Gastrocnemius medialis (tissue), 4 donors: ENCODE measurements around the gene ANTXR2. TPM values are rescaled to one million over a fixed set of nuclear protein-coding genes. Genes with fewer than 3 reads are reported as not detected.

ENCODE experiments used
- ATAC-seq, 2 donors: fragments of 150-250 bp; one replicate each; pipeline ENCODE4 v1.9.1; 2016
- DNase-seq, 2 donors: peaks; one replicate each; pipeline ENCODE4 v3.0.0-alpha.2; 2019
- H3K27ac ChIP-seq, 4 donors: fragments of 200-600 bp; sonication (generic); 1 replicate in 1 of 4; 2 replicates in 3 of 4; pipeline ENCODE4 v1.5.1; 2016 to 2018; ENCODE audit warnings: mild to moderate bottlenecking in 2 of 4, moderate library complexity in 1 of 4
- H3K27me3 ChIP-seq, 3 donors: fragments of 200-600 bp; sonication (generic) in 2 of 3; 1 replicate in 1 of 3; 2 replicates in 2 of 3; pipeline versions ENCODE4 v1.5.1 to v1.6.0; 2016 to 2019; ENCODE audit warnings: mild to moderate bottlenecking in 1 of 3, moderate library complexity in 1 of 3
- H3K36me3 ChIP-seq, 2 donors: fragments of 200-600 bp; sonication (generic) in 1 of 2; one replicate each; pipeline ENCODE4 v1.5.1; 2017 to 2018
- H3K4me1 ChIP-seq, 2 donors: fragments of 200-600 bp; sonication (generic) in 1 of 2; one replicate each; pipeline ENCODE4 v1.5.1; 2016 to 2017; ENCODE audit warnings: mild to moderate bottlenecking in 2 of 2
- H3K4me3 ChIP-seq, 4 donors: fragments of 200-600 bp; sonication (generic) in 3 of 4; 1 replicate in 1 of 4; 2 replicates in 3 of 4; pipeline ENCODE4 v1.5.1; 2016 to 2019; ENCODE audit warnings: mild to moderate bottlenecking in 2 of 4
- H3K9me3 ChIP-seq, 3 donors: fragments of 200-600 bp; sonication (generic) in 2 of 3; 1 replicate in 1 of 3; 2 replicates in 2 of 3; pipeline ENCODE4 v1.5.1; 2016 to 2019
- POLR2A ChIP-seq, 2 donors: fragments of 450-650 bp; IDR thresholded peaks; one replicate each; pipeline ENCODE4 v1.6.1; 2017; ENCODE audit warnings: antibody characterized with exemption in 2 of 2, mild to moderate bottlenecking in 2 of 2, moderate library complexity in 2 of 2
- in situ Hi-C, 4 donors: fragments of 200-750 bp; cut with MboI; loops; one replicate each; pipeline versions ENCODE4 v1.15.0 to v1.8.0; 2017; ENCODE audit warnings: low sequenced_read_pairs in 4 of 4
- intact Hi-C: fragments of 100-400 bp; cut with DNase I; formaldehyde crosslinking; loops from one replicate; pipeline ENCODE4 v1.15.1; 2023; ENCODE audit warnings: low total_unique reads
- total RNA-seq, 4 donors: library from RNA; depleted of rRNA; stranded (reverse); fragments of >200 nt; gene quantifications; one replicate each; pipeline versions ENCODE4 v1.1.0 to v1.2.3, GENCODE V29; 2016
- TF ChIP-seq, protein P1 (sequence below), 5 experiments: fragments of 450-650 bp in 3 of 5; fragments of 200-600 bp in 2 of 5; sonication (generic) in 2 of 5; IDR thresholded peaks in 4 of 5; conservative IDR thresholded peaks in 1 of 5; 1 replicate in 4 of 5; 2 replicates in 1 of 5; pipeline ENCODE4 v1.5.1; 2016 to 2019; ENCODE audit warnings: antibody characterized with exemption in 5 of 5, mild to moderate bottlenecking in 3 of 5, moderate library complexity in 3 of 5

ANTXR2 gene
- total RNA-seq, 4 donors from 2014 or later, result 14.5 to 41.0 (median 23.1) TPM

DNA sequence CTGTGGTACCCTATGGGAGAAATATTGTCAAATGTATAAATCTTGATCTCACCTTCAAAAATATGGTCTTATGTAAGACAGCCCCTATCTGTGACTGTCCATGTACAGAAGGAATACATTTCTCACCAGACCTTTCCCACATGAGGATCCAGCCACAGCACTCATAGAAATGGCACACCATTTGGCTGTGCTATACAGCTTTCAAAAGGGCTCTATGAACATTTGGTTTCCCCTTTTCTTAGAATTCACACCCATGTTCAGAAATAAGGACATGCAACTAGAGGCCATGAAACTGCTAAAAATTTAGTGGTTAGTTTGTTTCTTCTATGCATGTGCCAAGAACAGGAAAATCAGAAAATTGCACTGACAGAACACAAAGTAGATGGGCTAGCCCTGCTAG is 62.7 kb downstream of the ANTXR2 start:
- in situ Hi-C loops, result no loop called here
- Histone ChIP-seq H3K27ac (no peak overlapping the region), H3K4me1 (no peaks in the 10 kb centered on the region), H3K9me3 (no peaks in the 10 kb centered on the region), H3K4me3 (no peak overlapping the region), H3K36me3 (no peaks in the 10 kb centered on the region), H3K27me3 (no peaks in the 10 kb centered on the region)
- no peak for TF ChIP-seq POLR2A (IDR thresholded peaks at IDR 0.05)
- TF ChIP-seq, protein P1, sequence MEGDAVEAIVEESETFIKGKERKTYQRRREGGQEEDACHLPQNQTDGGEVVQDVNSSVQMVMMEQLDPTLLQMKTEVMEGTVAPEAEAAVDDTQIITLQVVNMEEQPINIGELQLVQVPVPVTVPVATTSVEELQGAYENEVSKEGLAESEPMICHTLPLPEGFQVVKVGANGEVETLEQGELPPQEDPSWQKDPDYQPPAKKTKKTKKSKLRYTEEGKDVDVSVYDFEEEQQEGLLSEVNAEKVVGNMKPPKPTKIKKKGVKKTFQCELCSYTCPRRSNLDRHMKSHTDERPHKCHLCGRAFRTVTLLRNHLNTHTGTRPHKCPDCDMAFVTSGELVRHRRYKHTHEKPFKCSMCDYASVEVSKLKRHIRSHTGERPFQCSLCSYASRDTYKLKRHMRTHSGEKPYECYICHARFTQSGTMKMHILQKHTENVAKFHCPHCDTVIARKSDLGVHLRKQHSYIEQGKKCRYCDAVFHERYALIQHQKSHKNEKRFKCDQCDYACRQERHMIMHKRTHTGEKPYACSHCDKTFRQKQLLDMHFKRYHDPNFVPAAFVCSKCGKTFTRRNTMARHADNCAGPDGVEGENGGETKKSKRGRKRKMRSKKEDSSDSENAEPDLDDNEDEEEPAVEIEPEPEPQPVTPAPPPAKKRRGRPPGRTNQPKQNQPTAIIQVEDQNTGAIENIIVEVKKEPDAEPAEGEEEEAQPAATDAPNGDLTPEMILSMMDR (IDR thresholded peaks at IDR 0.05 in 4 of 5, conservative IDR thresholded peaks at IDR 0.05 in 1 of 5), result no peak
- no peak for ATAC-seq
- intact Hi-C loops, result no loop called here
- DNase-seq, result no peak

- no peaks in the 10 kb centered on the region for H3K36me3 ChIP-seq
- no peak overlapping the region for H3K27ac ChIP-seq
- no peak for DNase-seq
- H3K4me1 ChIP-seq, result no peaks in the 10 kb centered on the region
- intact Hi-C loops, result no loop called here
- ATAC-seq, result no peak
- TF ChIP-seq, protein P1 (IDR thresholded peaks at IDR 0.05 in 4 of 5, conservative IDR thresholded peaks at IDR 0.05 in 1 of 5), result no peak
- TF ChIP-seq POLR2A (IDR thresholded peaks at IDR 0.05), result no peak
- H3K27me3 ChIP-seq, result no peaks in the 10 kb centered on the region
- no peak overlapping the region for H3K4me3 ChIP-seq
- in situ Hi-C loops, result no loop called here
- peaks cover 0 to 3% (median 0%) of the 10 kb centered on the region in 3 donors for H3K9me3 ChIP-seq
Measured at GRCh38 chr4:80009806-80010205, 63.2 kb downstream of the ANTXR2 start.

DNA sequence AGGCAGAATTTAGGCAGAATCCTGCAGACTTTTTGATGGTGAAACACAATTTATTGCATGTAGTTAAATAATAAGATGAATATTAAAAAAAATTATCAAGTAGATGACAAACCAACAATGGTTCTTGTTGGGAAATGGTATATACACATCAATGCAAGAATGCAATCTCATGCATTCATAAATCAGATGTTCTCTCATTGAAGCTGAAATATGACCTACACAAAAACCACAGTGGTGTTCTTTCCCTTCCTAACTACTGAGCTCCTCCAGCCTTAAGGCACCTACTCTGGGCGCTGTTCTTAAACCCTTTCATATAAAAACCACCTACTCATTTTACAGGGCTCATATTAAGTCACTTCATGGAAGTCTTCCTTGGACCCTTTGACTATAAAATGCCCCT is 64.1 kb downstream of the ANTXR2 start:
- no peaks in the 10 kb centered on the region for H3K36me3 ChIP-seq
- no peak for TF ChIP-seq POLR2A (IDR thresholded peaks at IDR 0.05)
- TF ChIP-seq, protein P1 (IDR thresholded peaks at IDR 0.05 in 4 of 5, conservative IDR thresholded peaks at IDR 0.05 in 1 of 5), result no peak
- no peaks in the 10 kb centered on the region for H3K4me1 ChIP-seq
- no peaks in the 10 kb centered on the region for H3K27me3 ChIP-seq
- ATAC-seq (no peak), DNase-seq (no peak)
- in situ Hi-C loops, result no loop called here
- peaks cover 0 to 6% (median 0%) of the 10 kb centered on the region in 3 donors for H3K9me3 ChIP-seq
- intact Hi-C loops, result no loop called here
- H3K27ac ChIP-seq, result no peak overlapping the region
- H3K4me3 ChIP-seq, result no peak overlapping the region

DNA sequence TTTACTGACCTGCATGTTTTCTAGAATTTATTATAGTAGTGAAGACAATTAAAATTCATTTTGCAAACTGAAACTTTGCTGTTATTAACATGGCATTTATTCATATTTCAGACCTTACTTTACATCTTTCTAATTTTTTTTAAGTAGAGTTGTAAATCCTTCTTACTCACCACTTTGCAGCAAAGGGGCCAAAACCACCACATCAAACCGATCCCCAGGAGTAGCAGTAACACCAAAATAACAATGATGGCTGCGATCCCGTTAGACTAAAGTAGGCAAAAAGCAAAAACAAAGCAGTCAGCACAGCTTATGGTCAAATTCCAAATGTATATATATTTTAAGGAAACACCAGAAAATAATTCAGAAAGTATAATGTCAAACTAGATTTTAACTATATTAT is 64.7 kb downstream of the ANTXR2 start:
- in situ Hi-C loops (no loop called here), intact Hi-C loops (no loop called here)
- Histone ChIP-seq H3K9me3 (peaks cover 0 to 6% (median 0%) of the 10 kb centered on the region in 3 donors), H3K27me3 (no peaks in the 10 kb centered on the region), H3K36me3 (no peaks in the 10 kb centered on the region), H3K4me3 (no peak overlapping the region), H3K27ac (no peak overlapping the region), H3K4me1 (no peaks in the 10 kb centered on the region)
- ATAC-seq (no peak), DNase-seq (no peak)
- TF ChIP-seq, protein P1 (IDR thresholded peaks at IDR 0.05 in 4 of 5, conservative IDR thresholded peaks at IDR 0.05 in 1 of 5), result no peak

GRCh38 chr4:80007745-80008149 is 65.3 kb downstream of the ANTXR2 start:
- DNase-seq (no peak), ATAC-seq (no peak)
- in situ Hi-C loops, result no loop called here
- TF ChIP-seq, protein P1 (IDR thresholded peaks at IDR 0.05 in 4 of 5, conservative IDR thresholded peaks at IDR 0.05 in 1 of 5), result no peak
- no peak for TF ChIP-seq POLR2A (IDR thresholded peaks at IDR 0.05)
- Histone ChIP-seq H3K4me3 (no peak overlapping the region), H3K27ac (no peak overlapping the region), H3K36me3 (no peaks in the 10 kb centered on the region), H3K4me1 (no peaks in the 10 kb centered on the region), H3K27me3 (no peaks in the 10 kb centered on the region), H3K9me3 (peaks cover 0 to 6% (median 0%) of the 10 kb centered on the region in 3 donors)
- intact Hi-C loops, result no loop called here
